Endothelial cell of umbilical vein (primary cell): ENCODE data around the gene BCAS3. TPM values are rescaled to one million over a fixed set of nuclear protein-coding genes. Genes with fewer than 3 reads are reported as not detected.

Experiments
- BruUV-seq: library from RNA; stranded (reverse); fragments of 400-500 nt; replicated peaks from 2 replicates; lab custom pipeline; 2021; lab: Mats Ljungman, UMichigan
- CTCF ChIA-PET: fragments of 300-600, 350-600 bp; sonication (Branson Sonifier 250); formaldehyde crosslinking; loops from one replicate; lab custom pipeline; 2021; ENCODE audit warnings: antibody characterized with exemption, inconsistent platforms; lab: Charles Lee
- POLR2A ChIA-PET: fragments of 300-600, 350-600 bp; sonication (Branson Sonifier 250); formaldehyde crosslinking; loops from one replicate; lab custom pipeline; 2021; ENCODE audit warnings: antibody characterized with exemption, inconsistent platforms; lab: Charles Lee
- DNase-seq: peaks from one replicate; pipeline ENCODE4 v3.0.0-alpha.2; 2011; ENCODE audit warnings: low read depth, low spot score
- FAIRE-seq: peaks from 2 replicates; lab custom pipeline; 2011; peaks lifted over from hg19 to GRCh38; lab: Jason Lieb, UNC
- H2AFZ ChIP-seq: 2 replicates; pipeline ENCODE4 v1.6.0; 2012; ENCODE audit warnings: low read depth, low read length, control low read depth, inconsistent platforms
- H3K27ac ChIP-seq: 2 replicates; pipeline ENCODE4 v1.5.1; 2011; ENCODE audit warnings: low read depth, mild to moderate bottlenecking, control low read depth, low read length, moderate library complexity; ENCODE audit not compliant: insufficient read depth
- H3K27me3 ChIP-seq, 2 experiments: 2 replicates each; pipeline versions ENCODE4 v1.6.0 to v1.6.1; 2011; ENCODE audit warnings: low read length in 2 of 2, mixed read lengths in 1 of 2; ENCODE audit not compliant: control insufficient read depth in 2 of 2, insufficient read depth in 2 of 2
- H3K36me3 ChIP-seq, 2 experiments: 2 replicates in 1 of 2; 3 replicates in 1 of 2; pipeline ENCODE4 v1.5.1; 2011; ENCODE audit warnings: low read length in 2 of 2, mild to moderate bottlenecking in 1 of 2, moderate library complexity in 1 of 2; ENCODE audit not compliant: control insufficient read depth in 2 of 2, insufficient read depth in 2 of 2; ENCODE audit errors: extremely low read depth in 1 of 2
- H3K4me1 ChIP-seq: 3 replicates; pipeline ENCODE4 v1.5.1; 2011; ENCODE audit warnings: mild to moderate bottlenecking, low read length; ENCODE audit not compliant: control insufficient read depth, insufficient read depth; ENCODE audit errors: extremely low read depth
- H3K4me2 ChIP-seq: 2 replicates; pipeline ENCODE4 v1.6.1; 2011; ENCODE audit warnings: low read length, control low read depth, mixed read lengths; ENCODE audit not compliant: insufficient read depth
- H3K4me3 ChIP-seq, 3 experiments: fragments of 200-600 bp in 1 of 3; sonication (generic), shearing (Covaris generic) in 1 of 3; replicated peaks in 1 of 3; 2 replicates each; pipeline ENCODE4 v1.5.1; 2011 to 2016; ENCODE audit warnings: control low read depth in 3 of 3, low read length in 3 of 3, mild to moderate bottlenecking in 2 of 3, inconsistent platforms in 1 of 3, low read depth in 1 of 3, moderate library complexity in 1 of 3; ENCODE audit not compliant: insufficient read depth in 1 of 3
- H3K79me2 ChIP-seq: 2 replicates; pipeline ENCODE4 v1.6.0; 2012; ENCODE audit warnings: low read length, inconsistent platforms; ENCODE audit not compliant: control insufficient read depth, insufficient read depth
- H3K9ac ChIP-seq: replicated peaks from 2 replicates; pipeline ENCODE3; 2011; ENCODE audit warnings: low read length, control low read depth; ENCODE audit not compliant: insufficient read depth; ENCODE audit errors: extremely low read depth
- H3K9me1 ChIP-seq: replicated peaks from 3 replicates; pipeline ENCODE4 v1.6.0; 2011; ENCODE audit warnings: mild to moderate bottlenecking, low read length; ENCODE audit not compliant: control insufficient read depth, insufficient read depth; ENCODE audit errors: extremely low read depth
- H3K9me3 ChIP-seq: replicated peaks from 2 replicates; pipeline ENCODE4 v1.5.1; 2012; ENCODE audit warnings: low read length, inconsistent platforms; ENCODE audit not compliant: control insufficient read depth, insufficient read depth
- H4K20me1 ChIP-seq: replicated peaks from 2 replicates; pipeline ENCODE3; 2011; ENCODE audit warnings: mild to moderate bottlenecking, low read length; ENCODE audit not compliant: control insufficient read depth, insufficient read depth; ENCODE audit errors: extremely low read depth
- EZH2 ChIP-seq: IDR thresholded peaks from 2 replicates; pipeline ENCODE4 v1.6.1; 2012; ENCODE audit warnings: borderline replicate concordance, low read depth, mild to moderate bottlenecking, moderate library complexity, low read length, inconsistent platforms; ENCODE audit not compliant: severe bottlenecking
- FOS ChIP-seq: IDR thresholded peaks from 2 replicates; pipeline ENCODE4 v1.6.1; 2011; ENCODE audit warnings: mild to moderate bottlenecking, low read length, moderate library complexity, borderline replicate concordance; ENCODE audit not compliant: insufficient read depth
- GATA2 ChIP-seq: IDR thresholded peaks from 2 replicates; pipeline ENCODE4 v1.7.0; 2011; ENCODE audit warnings: low read depth, mild to moderate bottlenecking, moderate library complexity, mixed read lengths, low read length; ENCODE audit not compliant: insufficient read length, insufficient read depth
- JUN ChIP-seq: IDR thresholded peaks from 2 replicates; pipeline ENCODE4 v1.6.1; 2011; ENCODE audit warnings: borderline replicate concordance, low read depth; ENCODE audit not compliant: insufficient read length, insufficient read depth
- MYC ChIP-seq: IDR thresholded peaks from one replicate; pipeline ENCODE4 v1.6.1; 2011; ENCODE audit warnings: mild to moderate bottlenecking, low read depth, low read length
- POLR2A ChIP-seq: IDR thresholded peaks from 2 replicates; pipeline ENCODE4 v1.6.1; 2012; ENCODE audit warnings: low read depth, mild to moderate bottlenecking, control low read depth, low read length
- POLR2AphosphoS5 ChIP-seq: IDR thresholded peaks from 2 replicates; pipeline ENCODE4 v1.6.1; 2012; ENCODE audit warnings: low read depth, mild to moderate bottlenecking, control low read depth, low read length, moderate library complexity; ENCODE audit not compliant: insufficient read depth
- dilution Hi-C: fragments of 300-500 bp; cut with MboI; formaldehyde crosslinking; loops from one replicate; pipeline ENCODE4 v1.15.0; 2019; ENCODE audit warnings: low sequenced_read_pairs; ENCODE audit not compliant: extremely low pct_ligation_motif_present
- intact Hi-C: fragments of 100-400 bp; cut with micrococcal nuclease; formaldehyde crosslinking; loops from one replicate; pipeline ENCODE4 v1.10.0; 2022
- polyA plus RNA-seq, 4 experiments: library from polyadenylated mRNA; depleted of rRNA in 3 of 4; stranded (reverse) in 3 of 4; unstranded in 1 of 4; fragments of >200 nt; gene quantifications; 2 replicates each; pipeline versions ENCODE4 v1.2.1 to v1.2.3, GENCODE V29; 2011 to 2012; ENCODE audit warnings: missing spikeins in 1 of 4
- total RNA-seq: library from RNA; stranded (reverse); gene quantifications from 2 replicates; pipeline ENCODE4 v1.2.3, GENCODE V29; 2021
- TF ChIP-seq, protein P1 (sequence below), 2 donors: IDR thresholded peaks; 1 replicate in 1 of 2; 2 replicates in 1 of 2; pipeline ENCODE4 v1.5.1; 2011; ENCODE audit warnings: low read length in 2 of 2, mild to moderate bottlenecking in 2 of 2, moderate library complexity in 2 of 2, control low read depth in 1 of 2, inconsistent platforms in 1 of 2, low read depth in 1 of 2; ENCODE audit not compliant: insufficient read depth in 1 of 2; ENCODE audit errors: extremely low read depth in 1 of 2
- TF ChIP-seq, protein P2 (sequence below): IDR thresholded peaks from 2 replicates; pipeline ENCODE4 v1.6.1; 2011; ENCODE audit not compliant: insufficient read depth, insufficient read length

The BCAS3 gene
- total and polyA plus RNA-seq, 2 donors (not counting 3 experiments of a cell fraction or from before 2014, with no cell fraction given) = 8.2 to 16.0 TPM

DNA sequence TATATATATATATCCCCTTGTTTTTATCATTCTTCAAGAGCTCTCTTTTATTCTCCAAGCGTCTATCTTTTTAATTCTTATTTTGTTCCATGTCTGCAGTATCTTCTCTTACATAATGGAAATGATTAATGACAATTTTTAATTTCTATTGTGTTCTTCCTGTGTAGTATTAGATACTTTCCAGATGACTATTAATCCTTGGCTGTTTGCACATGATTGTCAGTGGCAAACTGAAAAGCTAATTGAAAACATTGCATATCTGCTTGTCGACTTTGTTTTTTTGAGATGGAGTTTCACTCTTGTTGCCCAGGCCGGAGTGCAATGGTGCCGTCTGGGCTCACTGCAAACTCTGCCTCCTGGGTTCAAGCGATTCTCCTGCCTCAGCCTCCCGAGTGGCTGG is 124.7 kb downstream of the BCAS3 start:
- Histone ChIP-seq H3K4me2 (no peak overlapping the region), H3K27me3 (no peaks in the 10 kb centered on the region), H3K9me3 (no peaks in the 10 kb centered on the region), H3K79me2 (no peaks in the 10 kb centered on the region), H3K36me3 (no peaks in the 10 kb centered on the region), H3K27ac (no peak overlapping the region), H3K9me1 (no peaks in the 10 kb centered on the region), H3K9ac (no peak overlapping the region), H4K20me1 (no peaks in the 10 kb centered on the region), H2AFZ (no peak overlapping the region), H3K4me1 (no peaks in the 10 kb centered on the region), H3K4me3 (no peak overlapping the region)
- dilution Hi-C loops = no loop called here
- FAIRE-seq (no peak), DNase-seq (no peak)
- ChIA-PET POLR2A (interaction anchor here (0.5 kb wide), 1 partner anchor 60 kb away, joined by 3 read pairs; no protein-coding TSS in a partner anchor), CTCF (no interaction called here)
- intact Hi-C loops = no loop called here
- BruUV-seq = no TSS peak
- TF ChIP-seq, protein P1, sequence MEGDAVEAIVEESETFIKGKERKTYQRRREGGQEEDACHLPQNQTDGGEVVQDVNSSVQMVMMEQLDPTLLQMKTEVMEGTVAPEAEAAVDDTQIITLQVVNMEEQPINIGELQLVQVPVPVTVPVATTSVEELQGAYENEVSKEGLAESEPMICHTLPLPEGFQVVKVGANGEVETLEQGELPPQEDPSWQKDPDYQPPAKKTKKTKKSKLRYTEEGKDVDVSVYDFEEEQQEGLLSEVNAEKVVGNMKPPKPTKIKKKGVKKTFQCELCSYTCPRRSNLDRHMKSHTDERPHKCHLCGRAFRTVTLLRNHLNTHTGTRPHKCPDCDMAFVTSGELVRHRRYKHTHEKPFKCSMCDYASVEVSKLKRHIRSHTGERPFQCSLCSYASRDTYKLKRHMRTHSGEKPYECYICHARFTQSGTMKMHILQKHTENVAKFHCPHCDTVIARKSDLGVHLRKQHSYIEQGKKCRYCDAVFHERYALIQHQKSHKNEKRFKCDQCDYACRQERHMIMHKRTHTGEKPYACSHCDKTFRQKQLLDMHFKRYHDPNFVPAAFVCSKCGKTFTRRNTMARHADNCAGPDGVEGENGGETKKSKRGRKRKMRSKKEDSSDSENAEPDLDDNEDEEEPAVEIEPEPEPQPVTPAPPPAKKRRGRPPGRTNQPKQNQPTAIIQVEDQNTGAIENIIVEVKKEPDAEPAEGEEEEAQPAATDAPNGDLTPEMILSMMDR (IDR thresholded peaks at IDR 0.05; ENCODE audit: extremely low read depth in 1 of 2, insufficient read depth in 1 of 2, low read depth in 1 of 2, low read length in 2 of 2) = no peak
- TF ChIP-seq FOS (no peak), POLR2AphosphoS5 (no peak), JUN (no peak), POLR2A (no peak), EZH2 (no peak), MYC (no peak), GATA2 (no peak)
- TF ChIP-seq, protein P2, sequence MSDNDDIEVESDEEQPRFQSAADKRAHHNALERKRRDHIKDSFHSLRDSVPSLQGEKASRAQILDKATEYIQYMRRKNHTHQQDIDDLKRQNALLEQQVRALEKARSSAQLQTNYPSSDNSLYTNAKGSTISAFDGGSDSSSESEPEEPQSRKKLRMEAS = no peak
